Natural killer cell (primary cell): ENCODE results near the gene POLR3K. TPM values are rescaled to one million over a fixed set of nuclear protein-coding genes. Genes with fewer than 3 reads are reported as not detected.

Experiments used
- ATAC-seq, 3 donors: fragments of 150-1000 bp in 2 of 3; fragments of 200-7000 bp in 1 of 3; cut with Tn5 transposase; 1 replicate in 1 of 3; 2 replicates in 2 of 3; pipeline ENCODE4 v1.10.0; 2021; ENCODE audit warnings: mild to moderate bottlenecking in 2 of 3, moderate library complexity in 2 of 3
- DNase-seq, 2 donors: peaks; one replicate each; pipeline versions ENCODE4 v3.0.0 to v3.0.0-alpha.2; 2013 to 2021; ENCODE audit warnings: mixed read lengths in 1 of 2
- H3K27ac ChIP-seq: one replicate; pipeline ENCODE4 v1.5.1; 2013; ENCODE audit warnings: mild to moderate bottlenecking, low read length
- H3K27me3 ChIP-seq: one replicate; pipeline ENCODE4 v1.6.1; 2013; ENCODE audit warnings: low read length; ENCODE audit not compliant: control insufficient read depth, insufficient read depth
- H3K36me3 ChIP-seq: one replicate; pipeline ENCODE4 v1.6.1; 2013; ENCODE audit warnings: low read length; ENCODE audit not compliant: control insufficient read depth, insufficient read depth
- H3K4me1 ChIP-seq: one replicate; pipeline ENCODE4 v1.6.1; 2013; ENCODE audit warnings: low read length; ENCODE audit not compliant: control insufficient read depth, insufficient read depth
- H3K4me3 ChIP-seq: one replicate; pipeline ENCODE4 v1.5.1; 2013; ENCODE audit warnings: low read length
- H3K9me3 ChIP-seq: one replicate; pipeline ENCODE4 v1.6.1; 2013; ENCODE audit warnings: low read length; ENCODE audit not compliant: control insufficient read depth, insufficient read depth
- H3K27ac Mint-ChIP-seq, 2 donors: one replicate each; pipeline ENCODE4 v1.8.0; 2022; ENCODE audit warnings: mild to moderate bottlenecking in 2 of 2, mixed read lengths in 2 of 2, moderate library complexity in 1 of 2
- H3K27me3 Mint-ChIP-seq, 2 donors: one replicate each; pipeline ENCODE4 v1.8.0; 2022; ENCODE audit warnings: low read depth in 2 of 2, mixed read lengths in 2 of 2
- H3K36me3 Mint-ChIP-seq: one replicate; pipeline ENCODE4 v1.8.0; 2022; ENCODE audit warnings: mixed read lengths
- H3K4me1 Mint-ChIP-seq, 2 donors: one replicate each; pipeline ENCODE4 v1.8.0; 2022; ENCODE audit warnings: mixed read lengths in 2 of 2
- H3K4me3 Mint-ChIP-seq: one replicate; pipeline ENCODE4 v1.8.0; 2022; ENCODE audit warnings: mild to moderate bottlenecking, moderate library complexity, mixed read lengths
- H3K9me3 Mint-ChIP-seq, 2 donors: one replicate each; pipeline ENCODE4 v1.8.0; 2022; ENCODE audit warnings: mixed read lengths in 2 of 2
- CTCF ChIP-seq: fragments of 200-600 bp; IDR thresholded peaks from one replicate; pipeline ENCODE4 v1.8.0; 2022; ENCODE audit warnings: antibody characterized with exemption
- WGBS: methylation state at CpG from one replicate; pipeline ENCODE4 v1.1.7; 2013; ENCODE audit warnings: missing lambda C conversion rate; ENCODE audit not compliant: insufficient coverage; 5-methylcytosine and 5-hydroxymethylcytosine counted together
- intact Hi-C: fragments of 100-400 bp; cut with micrococcal nuclease; formaldehyde crosslinking; loops from one replicate; pipeline ENCODE4 v1.14.2; 2022
- total RNA-seq, 4 donors: library from RNA; stranded (reverse); fragments of 120-200 nt in 1 of 4; gene quantifications; one replicate each; pipeline versions ENCODE4 v1.2.3 to v1.2.4, GENCODE V29; 2013 to 2022

Gene POLR3K
- total RNA-seq, 3 donors from 2014 or later (not counting 1 experiment from before 2014, with no cell fraction given) = 10.6 to 14.6 (median 11.3) TPM

GRCh38 chr16:35678-36305 is 17.6 kb downstream of the POLR3K start:
- no peak overlapping the region for H3K27ac Mint-ChIP-seq
- no peaks in the 10 kb centered on the region for H3K36me3 Mint-ChIP-seq
- Histone ChIP-seq H3K36me3 (no peaks in the 10 kb centered on the region), H3K27me3 (no peaks in the 10 kb centered on the region), H3K27ac (peak overlapping the region; percentile 65), H3K4me3 (no peak overlapping the region), H3K9me3 (no peaks in the 10 kb centered on the region), H3K4me1 (peaks cover 52% of the 10 kb centered on the region)
- no peak for TF ChIP-seq CTCF
- no peaks in the 10 kb centered on the region for H3K27me3 Mint-ChIP-seq
- 92% methylated on average over 10 of the region's 11 CpGs for WGBS
- no peaks in the 10 kb centered on the region for H3K9me3 Mint-ChIP-seq
- intact Hi-C loops = no loop called here
- peaks cover 9 to 36% of the 10 kb centered on the region in 2 donors for H3K4me1 Mint-ChIP-seq
- DNase-seq = no peak
- no peak overlapping the region for H3K4me3 Mint-ChIP-seq
- ATAC-seq = no peak

- peaks cover 9 to 36% of the 10 kb centered on the region in 2 donors for H3K4me1 Mint-ChIP-seq
- H3K27me3 Mint-ChIP-seq = no peaks in the 10 kb centered on the region
- Histone ChIP-seq H3K27ac (peak overlapping the region; percentile 65), H3K27me3 (no peaks in the 10 kb centered on the region), H3K36me3 (no peaks in the 10 kb centered on the region), H3K4me3 (peak overlapping the region; percentile 41), H3K4me1 (peaks cover 52% of the 10 kb centered on the region), H3K9me3 (no peaks in the 10 kb centered on the region)
- 66% methylated on average over 17 of the region's 17 CpGs for WGBS
- no peak for DNase-seq
- H3K4me3 Mint-ChIP-seq = no peak overlapping the region
- no peak for TF ChIP-seq CTCF
- H3K9me3 Mint-ChIP-seq = no peaks in the 10 kb centered on the region
- intact Hi-C loops = no loop called here
- H3K36me3 Mint-ChIP-seq = no peaks in the 10 kb centered on the region
- peak in 2 of 3 donors; percentile 22 to 58 for ATAC-seq
- H3K27ac Mint-ChIP-seq = peak overlapping the region in 1 of 2 donors; percentile 24
Measured at GRCh38 chr16:35011-35677, 18.3 kb downstream of the POLR3K start.

GRCh38 chr16:34648-34987 is 18.8 kb downstream of the POLR3K start:
- H3K27ac Mint-ChIP-seq = peak overlapping the region in 1 of 2 donors; percentile 24
- Histone ChIP-seq H3K27ac (peak overlapping the region; percentile 65), H3K4me1 (peaks cover 51% of the 10 kb centered on the region), H3K36me3 (no peaks in the 10 kb centered on the region), H3K4me3 (peak overlapping the region; percentile 41), H3K9me3 (no peaks in the 10 kb centered on the region), H3K27me3 (no peaks in the 10 kb centered on the region)
- no peak for ATAC-seq
- H3K4me1 Mint-ChIP-seq = peaks cover 9 to 36% of the 10 kb centered on the region in 2 donors
- no peak for TF ChIP-seq CTCF
- intact Hi-C loops = no loop called here
- 37% methylated on average over 6 of the region's 6 CpGs for WGBS
- no peaks in the 10 kb centered on the region for H3K36me3 Mint-ChIP-seq
- DNase-seq = no peak
- no peak overlapping the region for H3K4me3 Mint-ChIP-seq
- no peaks in the 10 kb centered on the region for H3K27me3 Mint-ChIP-seq
- H3K9me3 Mint-ChIP-seq = no peaks in the 10 kb centered on the region
